Neural progenitor cell (in vitro differentiated cells): ENCODE results near the gene TAS2R4.

ENCODE experiments used
- EZH2 ChIP-seq: fragments of 200-600 bp; sonication (generic); IDR thresholded peaks from 2 replicates; pipeline ENCODE4 v1.6.1; 2017; ENCODE audit warnings: antibody characterized with exemption, mild to moderate bottlenecking, moderate library complexity
- EZH2phosphoT487 ChIP-seq: fragments of 200-600 bp; sonication (generic); IDR thresholded peaks from 2 replicates; pipeline ENCODE4 v1.6.1; 2017; ENCODE audit warnings: antibody characterized with exemption
- TF ChIP-seq, protein P1 (sequence below): fragments of 200-600 bp; sonication (generic); IDR thresholded peaks from 2 replicates; pipeline ENCODE4 v1.5.1; 2017; ENCODE audit warnings: antibody characterized with exemption, mild to moderate bottlenecking

DNA sequence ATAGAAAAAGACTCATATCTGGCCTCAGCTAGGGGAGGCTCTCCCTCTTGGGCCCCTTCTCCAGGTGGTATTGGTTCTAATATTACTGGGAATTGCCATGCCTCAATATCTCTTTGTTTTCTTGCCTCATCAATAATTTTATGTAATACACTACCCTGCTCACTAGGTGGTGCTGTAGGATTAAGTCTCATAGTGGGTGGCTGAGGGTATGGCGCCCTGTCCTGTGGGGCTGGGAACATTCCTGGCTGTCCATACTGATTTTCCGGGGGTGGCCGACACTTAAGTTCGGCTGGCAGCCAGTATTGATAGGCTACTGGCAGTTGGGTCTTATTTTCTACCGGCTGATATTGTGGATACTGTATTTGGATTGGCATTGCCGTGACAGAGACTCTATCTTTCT lies 21.5 kb upstream of the TAS2R4 start:
- TF ChIP-seq, protein P1, sequence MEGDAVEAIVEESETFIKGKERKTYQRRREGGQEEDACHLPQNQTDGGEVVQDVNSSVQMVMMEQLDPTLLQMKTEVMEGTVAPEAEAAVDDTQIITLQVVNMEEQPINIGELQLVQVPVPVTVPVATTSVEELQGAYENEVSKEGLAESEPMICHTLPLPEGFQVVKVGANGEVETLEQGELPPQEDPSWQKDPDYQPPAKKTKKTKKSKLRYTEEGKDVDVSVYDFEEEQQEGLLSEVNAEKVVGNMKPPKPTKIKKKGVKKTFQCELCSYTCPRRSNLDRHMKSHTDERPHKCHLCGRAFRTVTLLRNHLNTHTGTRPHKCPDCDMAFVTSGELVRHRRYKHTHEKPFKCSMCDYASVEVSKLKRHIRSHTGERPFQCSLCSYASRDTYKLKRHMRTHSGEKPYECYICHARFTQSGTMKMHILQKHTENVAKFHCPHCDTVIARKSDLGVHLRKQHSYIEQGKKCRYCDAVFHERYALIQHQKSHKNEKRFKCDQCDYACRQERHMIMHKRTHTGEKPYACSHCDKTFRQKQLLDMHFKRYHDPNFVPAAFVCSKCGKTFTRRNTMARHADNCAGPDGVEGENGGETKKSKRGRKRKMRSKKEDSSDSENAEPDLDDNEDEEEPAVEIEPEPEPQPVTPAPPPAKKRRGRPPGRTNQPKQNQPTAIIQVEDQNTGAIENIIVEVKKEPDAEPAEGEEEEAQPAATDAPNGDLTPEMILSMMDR: peak; percentile 60
- no peak for TF ChIP-seq EZH2
- no peak for TF ChIP-seq EZH2phosphoT487
